Measurements from ENCODE around the gene ADA.
"Not testable (repeated sequence)": the region's sequence is repeated elsewhere in the genome, so short reads cannot be mapped to it uniquely, and the experiment has no call there.

ADA gene

GRCh38 chr20:44601236-44601671 lies 50.2 kb downstream of the ADA start:
- DNase-seq (ENCODE audit: low read depth in 3 of 3, low spot score in 1 of 3), result no peak

GRCh38 chr20:44600758-44601201 lies 50.7 kb downstream of the ADA start:
- DNase-seq (ENCODE audit: low read depth in 3 of 3, low spot score in 1 of 3), result no peak

GRCh38 chr20:44600301-44600700 lies 51.2 kb downstream of the ADA start:
- DNase-seq (ENCODE audit: low read depth in 3 of 3, low spot score in 1 of 3), result no peak

- no peak for DNase-seq (ENCODE audit: low read depth in 3 of 3, low spot score in 1 of 3)
Observed at GRCh38 chr20:44599715-44600114, 51.8 kb downstream of the ADA start.

GRCh38 chr20:44598423-44599305 lies 52.8 kb downstream of the ADA start:
- no peak for DNase-seq (ENCODE audit: low read depth in 3 of 3, low spot score in 1 of 3)

GRCh38 chr20:44597930-44598329 lies 53.6 kb downstream of the ADA start:
- no peak for DNase-seq (ENCODE audit: low read depth in 3 of 3, low spot score in 1 of 3)

GRCh38 chr20:44597516-44597915 lies 54.0 kb downstream of the ADA start:
- no peak for DNase-seq (ENCODE audit: low read depth in 3 of 3, low spot score in 1 of 3)

- no peak for DNase-seq (ENCODE audit: low read depth in 3 of 3, low spot score in 1 of 3)
Observed at GRCh38 chr20:44596876-44597275, 54.6 kb downstream of the ADA start.

- DNase-seq (ENCODE audit: low read depth in 3 of 3, low spot score in 1 of 3), result no peak
Observed at GRCh38 chr20:44596010-44596409, 55.5 kb downstream of the ADA start.

GRCh38 chr20:44594730-44595129 lies 56.8 kb downstream of the ADA start:
- DNase-seq (ENCODE audit: low read depth in 3 of 3, low spot score in 1 of 3), result no peak

GRCh38 chr20:44593751-44594150 lies 57.7 kb downstream of the ADA start:
- DNase-seq (ENCODE audit: low read depth in 3 of 3, low spot score in 1 of 3), result no peak

- DNase-seq (ENCODE audit: low read depth in 3 of 3, low spot score in 1 of 3), result no peak
Observed at GRCh38 chr20:44592366-44592765, 59.1 kb downstream of the ADA start.

- no peak for DNase-seq (ENCODE audit: low read depth in 3 of 3, low spot score in 1 of 3)
Observed at GRCh38 chr20:44590980-44591778, 60.3 kb downstream of the ADA start.

- no peak for DNase-seq (ENCODE audit: low read depth in 3 of 3, low spot score in 1 of 3)
Observed at GRCh38 chr20:44589537-44589936, 62.0 kb downstream of the ADA start.

- DNase-seq (ENCODE audit: low read depth in 3 of 3, low spot score in 1 of 3), result not testable (repeated sequence)
Observed at GRCh38 chr20:44588321-44588720, 63.2 kb downstream of the ADA start.

GRCh38 chr20:44587035-44587980 lies 64.2 kb downstream of the ADA start:
- no peak for DNase-seq (ENCODE audit: low read depth in 3 of 3, low spot score in 1 of 3)

GRCh38 chr20:44586289-44586911 lies 65.1 kb downstream of the ADA start:
- DNase-seq (ENCODE audit: low read depth in 3 of 3, low spot score in 1 of 3), result no peak

- DNase-seq (ENCODE audit: low read depth in 3 of 3, low spot score in 1 of 3), result no peak
Observed at GRCh38 chr20:44585057-44585963, 66.2 kb downstream of the ADA start.

- no peak for DNase-seq (ENCODE audit: low read depth in 3 of 3, low spot score in 1 of 3)
Observed at GRCh38 chr20:44584162-44584561, 67.3 kb downstream of the ADA start.

All from stimulated activated CD4-positive, alpha-beta T cell treated with anti-CD3 and anti-CD28 coated beads, TNF-alpha, amount 100 ng/mL, for 1 hour (primary cell).